22Rv1 (cell line): Measurements from ENCODE around the gene PRKAR1B.

Experiments used
- H3K27ac ChIP-seq: fragments of 450-650 bp; 2 replicates; pipeline ENCODE4 v1.5.1; 2017
- CTCF ChIP-seq: fragments of 450-650 bp; IDR thresholded peaks from 2 replicates; pipeline ENCODE4 v1.5.1; 2017; ENCODE audit warnings: mild to moderate bottlenecking
- ZFX ChIP-seq: fragments of 450-650 bp; IDR thresholded peaks from 2 replicates; pipeline ENCODE4 v1.6.1; 2017; ENCODE audit warnings: antibody characterized with exemption, borderline replicate concordance

The PRKAR1B gene

GRCh38 chr7:589781-590575, 137.1 kb downstream of the PRKAR1B start:
- no peak for TF ChIP-seq CTCF
- no peak for TF ChIP-seq ZFX
- no peak overlapping the region for H3K27ac ChIP-seq

- no peak for TF ChIP-seq CTCF
- no peak for TF ChIP-seq ZFX
- no peak overlapping the region for H3K27ac ChIP-seq
These were observed 139.3 kb downstream of the PRKAR1B start for GRCh38 chr7:587767-588166.

- TF ChIP-seq ZFX = no peak
- no peak for TF ChIP-seq CTCF
These were observed 140.6 kb downstream of the PRKAR1B start for GRCh38 chr7:586494-586893.

GRCh38 chr7:585873-586272, 141.2 kb downstream of the PRKAR1B start:
- H3K27ac ChIP-seq = no peak overlapping the region
- TF ChIP-seq CTCF (no peak), ZFX (no peak)

More at GRCh38 chr7:586494-586893, 140.6 kb downstream of the PRKAR1B start:
- no peak overlapping the region for H3K27ac ChIP-seq

GRCh38 chr7:585229-585711, 141.8 kb downstream of the PRKAR1B start:
- no peak overlapping the region for H3K27ac ChIP-seq
- TF ChIP-seq CTCF (no peak), ZFX (no peak)

- TF ChIP-seq CTCF = no peak
- no peak for TF ChIP-seq ZFX
- H3K27ac ChIP-seq = no peak overlapping the region
These were observed 142.3 kb downstream of the PRKAR1B start for GRCh38 chr7:584820-585219.

- H3K27ac ChIP-seq = no peak overlapping the region
- TF ChIP-seq CTCF (no peak), ZFX (no peak)
These were observed 143.0 kb downstream of the PRKAR1B start for GRCh38 chr7:584122-584465.
